Bronchial epithelial cell (primary cell): ENCODE measurements around the gene ANKS1A. TPM values are rescaled to one million over a fixed set of nuclear protein-coding genes. Genes with fewer than 3 reads are reported as not detected.
"Not testable (repeated sequence)": the region's sequence is repeated elsewhere in the genome, so short reads cannot be mapped to it uniquely, and the experiment has no call there.

Source experiments
- DNase-seq: peaks from one replicate; pipeline ENCODE4 v3.0.0-alpha.2; 2010; ENCODE audit warnings: low read depth
- FAIRE-seq: peaks from 2 replicates; lab custom pipeline; 2011; peaks lifted over from hg19 to GRCh38; lab: Jason Lieb, UNC
- H3K27me3 ChIP-seq: 2 replicates; pipeline ENCODE4 v1.5.1; 2011; ENCODE audit warnings: low read length; ENCODE audit not compliant: control insufficient read depth, insufficient read depth
- H3K36me3 ChIP-seq: 2 replicates; pipeline ENCODE4 v1.5.1; 2011; ENCODE audit warnings: low read length; ENCODE audit not compliant: control insufficient read depth, insufficient read depth
- H3K4me3 ChIP-seq: 2 replicates; pipeline ENCODE4 v1.5.1; 2011; ENCODE audit warnings: mild to moderate bottlenecking, low read depth, low read length, control low read depth
- total RNA-seq: library from RNA; depleted of rRNA; stranded (reverse); fragments of >200 nt; gene quantifications from 2 replicates; pipeline ENCODE4 v1.2.1, GENCODE V29; 2014
- TF ChIP-seq, protein P1 (sequence below): IDR thresholded peaks from 2 replicates; pipeline ENCODE4 v1.5.1; 2011; ENCODE audit warnings: mild to moderate bottlenecking, moderate library complexity, low read length, control low read depth, inconsistent platforms; ENCODE audit not compliant: insufficient read depth, severe bottlenecking

The ANKS1A gene
- total RNA-seq, 1 donor from 2014 or later, result 9.5 TPM

DNA sequence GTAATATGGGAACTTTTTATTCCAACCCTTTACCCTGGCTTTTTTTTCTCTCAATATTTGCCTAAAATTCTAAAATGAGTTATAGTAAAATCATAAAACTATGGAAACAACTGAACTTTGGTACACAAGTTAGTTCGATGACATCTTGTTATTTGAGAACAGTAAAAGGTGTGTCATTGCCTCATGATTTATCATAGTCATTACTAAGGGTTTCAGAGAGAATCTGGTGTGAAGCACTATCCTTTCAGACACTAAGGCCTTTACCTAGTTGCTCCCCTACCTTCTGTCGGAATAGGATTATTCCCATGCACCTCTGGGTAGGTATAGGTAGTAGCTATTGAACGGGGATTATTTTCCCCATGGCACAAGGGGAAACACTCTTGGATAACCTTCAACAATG lies 12.6 kb upstream of the ANKS1A start:
- H3K36me3 ChIP-seq, result peaks cover 6% of the 10 kb centered on the region
- H3K27me3 ChIP-seq, result no peaks in the 10 kb centered on the region
- FAIRE-seq, result no peak
- H3K4me3 ChIP-seq, result no peak overlapping the region
- no peak for DNase-seq
- TF ChIP-seq, protein P1, sequence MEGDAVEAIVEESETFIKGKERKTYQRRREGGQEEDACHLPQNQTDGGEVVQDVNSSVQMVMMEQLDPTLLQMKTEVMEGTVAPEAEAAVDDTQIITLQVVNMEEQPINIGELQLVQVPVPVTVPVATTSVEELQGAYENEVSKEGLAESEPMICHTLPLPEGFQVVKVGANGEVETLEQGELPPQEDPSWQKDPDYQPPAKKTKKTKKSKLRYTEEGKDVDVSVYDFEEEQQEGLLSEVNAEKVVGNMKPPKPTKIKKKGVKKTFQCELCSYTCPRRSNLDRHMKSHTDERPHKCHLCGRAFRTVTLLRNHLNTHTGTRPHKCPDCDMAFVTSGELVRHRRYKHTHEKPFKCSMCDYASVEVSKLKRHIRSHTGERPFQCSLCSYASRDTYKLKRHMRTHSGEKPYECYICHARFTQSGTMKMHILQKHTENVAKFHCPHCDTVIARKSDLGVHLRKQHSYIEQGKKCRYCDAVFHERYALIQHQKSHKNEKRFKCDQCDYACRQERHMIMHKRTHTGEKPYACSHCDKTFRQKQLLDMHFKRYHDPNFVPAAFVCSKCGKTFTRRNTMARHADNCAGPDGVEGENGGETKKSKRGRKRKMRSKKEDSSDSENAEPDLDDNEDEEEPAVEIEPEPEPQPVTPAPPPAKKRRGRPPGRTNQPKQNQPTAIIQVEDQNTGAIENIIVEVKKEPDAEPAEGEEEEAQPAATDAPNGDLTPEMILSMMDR, result no peak

DNA sequence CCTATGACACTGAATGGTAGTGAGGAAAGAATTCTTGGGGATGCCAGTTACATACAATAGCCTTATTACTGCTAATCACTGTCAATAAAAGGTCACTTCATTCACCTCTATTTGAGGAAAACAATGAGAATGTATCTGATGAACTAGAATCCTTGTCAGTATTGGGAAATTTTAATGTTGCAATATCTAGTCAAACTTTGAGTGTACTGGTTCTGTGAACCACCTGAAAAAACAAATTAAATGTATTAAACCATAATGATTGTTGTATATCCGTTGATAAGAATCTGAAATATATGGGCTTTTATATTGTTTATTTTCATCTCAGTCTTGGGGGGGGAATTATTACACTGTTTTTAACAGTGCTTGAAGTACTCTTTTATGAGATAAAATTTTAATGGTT lies 11.8 kb upstream of the ANKS1A start:
- peaks cover 3% of the 10 kb centered on the region for H3K36me3 ChIP-seq
- H3K27me3 ChIP-seq, result no peaks in the 10 kb centered on the region
- DNase-seq, result no peak
- TF ChIP-seq, protein P1, result no peak
- no peak overlapping the region for H3K4me3 ChIP-seq
- FAIRE-seq, result no peak

DNA sequence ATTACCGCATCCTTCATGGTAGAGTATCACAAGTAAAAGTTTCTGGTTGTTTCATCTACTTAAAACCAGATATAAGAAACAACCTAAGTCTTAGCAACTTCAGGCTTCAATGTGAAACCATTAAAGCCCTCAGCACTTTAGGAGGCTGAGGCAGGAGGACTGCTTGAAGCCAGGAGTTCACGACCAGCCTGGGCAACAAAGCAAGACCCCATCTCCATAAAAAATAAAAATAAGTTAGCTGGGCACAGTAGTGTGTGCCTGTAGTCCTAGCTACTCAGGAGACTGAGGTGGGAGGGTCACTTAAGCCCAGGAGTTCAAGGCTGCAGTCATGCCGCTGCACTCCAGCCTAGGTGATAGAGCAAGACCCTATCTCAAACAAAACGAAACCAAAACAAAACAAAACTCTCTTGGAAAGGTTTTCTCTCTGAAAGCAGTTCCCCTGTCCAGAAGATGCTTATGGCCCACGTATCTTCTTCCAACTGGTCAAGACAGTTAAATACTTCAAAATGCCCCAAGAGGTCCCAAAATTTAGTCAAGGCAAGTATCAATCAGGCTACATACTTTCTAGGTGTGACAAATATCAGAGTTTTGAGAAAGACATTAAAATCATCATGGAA lies 11.1 kb upstream of the ANKS1A start:
- TF ChIP-seq, protein P1, result no peak
- no peak for FAIRE-seq

DNA sequence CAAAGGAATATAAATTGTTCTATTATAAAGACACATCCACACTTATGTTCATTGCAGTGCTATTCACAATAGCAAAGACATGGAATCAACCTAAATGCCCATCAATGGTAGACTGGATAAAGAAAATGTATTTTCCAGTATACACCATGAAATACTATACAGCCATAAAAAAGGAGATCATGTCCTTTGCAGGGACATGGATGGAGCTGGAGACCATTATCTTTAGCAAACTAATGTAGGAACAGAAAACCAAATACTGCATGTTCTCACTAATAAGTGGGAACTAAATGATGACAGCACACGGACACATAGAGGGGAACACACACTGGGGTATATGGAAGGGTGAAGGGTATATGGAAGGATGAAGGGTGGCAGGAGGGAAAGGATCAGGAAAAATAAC lies 5.0 kb upstream of the ANKS1A start:
- not testable (repeated sequence) for FAIRE-seq

More for the DNA sequence above, 11.1 kb upstream of the ANKS1A start:
- Histone ChIP-seq H3K4me3 (no peak overlapping the region), H3K27me3 (no peaks in the 10 kb centered on the region), H3K36me3 (peaks cover 1% of the 10 kb centered on the region)
- DNase-seq, result no peak

DNA sequence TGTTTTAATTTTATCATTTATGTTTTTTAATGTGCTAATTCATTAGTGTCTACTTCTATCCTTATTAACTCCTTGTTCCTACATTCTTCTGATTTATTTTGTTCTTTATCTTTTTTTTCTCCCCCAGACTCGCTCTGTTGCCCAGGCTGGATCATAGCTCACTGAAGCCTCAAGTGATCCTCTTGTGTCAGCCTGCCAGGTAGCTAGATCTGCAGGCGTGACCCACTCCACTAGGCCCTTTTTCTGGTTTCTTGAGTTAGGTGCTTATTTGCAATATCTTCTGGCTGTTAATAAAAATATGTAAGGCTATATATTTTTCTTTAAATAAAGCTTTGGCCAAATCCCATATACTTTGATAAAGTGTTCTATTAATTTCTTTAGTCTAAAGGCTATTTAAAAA lies 4.1 kb upstream of the ANKS1A start:
- DNase-seq (no peak), FAIRE-seq (no peak)
- TF ChIP-seq, protein P1, result no peak

More for the DNA sequence above, 5.0 kb upstream of the ANKS1A start:
- H3K27me3 ChIP-seq, DNase-seq, H3K36me3 ChIP-seq, H3K4me3 ChIP-seq: not testable (repeated sequence)

DNA sequence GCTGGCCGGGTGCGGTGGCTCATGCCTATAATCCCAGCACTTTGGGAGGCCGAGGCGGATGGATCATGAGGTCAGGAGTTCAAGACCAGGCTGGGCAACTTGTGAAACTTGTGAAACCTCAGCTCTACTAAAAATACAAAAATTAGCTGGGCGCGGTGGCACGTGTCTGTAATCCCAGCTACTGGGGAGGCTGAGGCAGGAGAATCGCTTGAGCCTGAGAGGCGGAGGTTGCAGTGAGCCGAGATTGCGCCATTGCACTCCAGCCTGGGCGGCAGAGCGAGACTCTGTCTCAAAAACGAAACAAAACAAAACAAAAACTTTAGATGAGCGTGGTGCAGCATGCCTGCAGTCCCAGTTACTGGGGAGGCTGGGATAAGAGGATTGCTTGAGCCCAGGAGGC lies 3.2 kb upstream of the ANKS1A start:
- not testable (repeated sequence) for H3K36me3 ChIP-seq, DNase-seq, FAIRE-seq, H3K4me3 ChIP-seq, H3K27me3 ChIP-seq

More for the DNA sequence above, 4.1 kb upstream of the ANKS1A start:
- Histone ChIP-seq H3K27me3 (no peaks in the 10 kb centered on the region), H3K4me3 (no peak overlapping the region), H3K36me3 (no peaks in the 10 kb centered on the region)

DNA sequence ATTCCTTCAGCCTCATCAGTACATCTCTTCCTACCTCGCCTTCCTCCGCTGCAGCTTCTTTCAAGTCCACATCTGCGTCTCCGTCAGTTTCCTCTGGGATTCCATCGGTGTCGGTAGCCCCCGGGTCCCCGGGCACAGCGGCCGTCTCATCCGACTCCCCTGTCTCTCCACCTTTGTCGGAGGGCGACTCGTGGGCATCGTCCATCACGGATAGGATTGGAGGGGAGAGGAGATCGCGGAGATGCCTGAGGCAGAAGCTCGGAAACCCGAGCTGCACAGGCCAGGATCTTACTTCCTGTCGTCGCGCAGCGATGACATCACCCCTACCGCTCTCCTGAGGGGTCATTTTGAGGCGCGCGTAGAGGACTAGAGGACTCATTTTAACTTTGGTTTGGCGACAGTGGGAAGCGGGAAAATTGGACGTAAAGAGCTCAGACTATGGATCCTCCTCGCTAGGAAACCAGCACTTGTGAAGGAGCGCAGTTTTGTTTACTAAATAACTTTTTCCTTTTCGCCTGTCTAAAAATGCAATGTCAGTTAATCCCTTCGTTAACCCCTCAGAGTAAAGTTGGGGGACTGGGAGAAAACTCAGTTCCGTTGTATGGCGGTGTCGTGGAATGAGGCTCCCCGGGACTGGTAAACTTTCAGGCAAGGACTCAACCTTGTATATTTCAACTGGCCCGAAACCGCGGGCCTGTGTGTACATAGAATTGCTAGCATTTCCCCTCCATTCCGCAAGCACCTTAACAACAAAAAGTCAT lies 1.1 kb upstream of the ANKS1A start, which contains the start of gene TAF11:
TSS of gene TAF11 (minus strand) at position 290 of the 761 bp plus-strand sequence. CDS start at position 205, 85 bp downstream.
- DNase-seq (peak; percentile 87), FAIRE-seq (no peak)
- Histone ChIP-seq H3K27me3 (no peaks in the 10 kb centered on the region), H3K36me3 (no peaks in the 10 kb centered on the region), H3K4me3 (peak within 1 kb of the TSS; percentile 61)
- TF ChIP-seq, protein P1, result no peak
